HCT116 (cell line): ENCODE measurements around the gene CCER1. TPM values are rescaled to one million over a fixed set of nuclear protein-coding genes. Genes with fewer than 3 reads are reported as not detected.

ENCODE experiments used
- ATAC-seq: fragments of 200-7000 bp; cut with Tn5 transposase; 2 replicates; pipeline ENCODE4 v1.9.1; 2020; ENCODE audit warnings: mild to moderate bottlenecking, moderate library complexity
- BruUV-seq: library from RNA; stranded (reverse); fragments of 400-500 nt; replicated peaks from 2 replicates; lab custom pipeline; 2021; lab: Mats Ljungman, UMichigan
- CTCF ChIA-PET: fragments of 300-600 bp; sonication (Branson Sonifier 250); formaldehyde crosslinking; loops from one replicate; lab custom pipeline; 2021; ENCODE audit warnings: antibody characterized with exemption; lab: Charles Lee
- POLR2A ChIA-PET: fragments of 300-600, 350-600 bp; sonication (Branson Sonifier 250); formaldehyde crosslinking; loops from one replicate; lab custom pipeline; 2021; ENCODE audit warnings: antibody characterized with exemption; lab: Charles Lee
- RAD21 ChIA-PET, 2 experiments: fragments of 300-600 bp; sonication (Branson Sonifier 250); formaldehyde crosslinking; loops; one replicate each; lab custom pipeline; 2023; ENCODE audit warnings: low total read pairs in 2 of 2; ENCODE audit not compliant: uncharacterized antibody in 2 of 2, unreplicated experiment in 2 of 2, low non-redundant PET in 1 of 2; lab: Charles Lee
- DNase-seq: peaks from one replicate; pipeline ENCODE4 v3.0.0-alpha.2; 2010; ENCODE audit warnings: low read depth, low spot score
- H2AFZ ChIP-seq: fragments of 200-600 bp; shearing (Covaris generic), sonication (generic); 2 replicates; pipeline ENCODE4 v1.6.1; 2017; ENCODE audit warnings: low read depth, mixed run types, mixed read lengths, antibody characterized with exemption, low read length; ENCODE audit not compliant: poor library complexity, severe bottlenecking
- H3K27ac ChIP-seq: 2 replicates; pipeline ENCODE4 v1.5.1; 2012; ENCODE audit warnings: low read depth, low read length
- H3K27me3 ChIP-seq: fragments of 200-600 bp; sonication (generic); 2 replicates; pipeline ENCODE4 v1.6.1; 2016; ENCODE audit warnings: mixed run types, low read length, mixed read lengths; ENCODE audit not compliant: insufficient read depth
- H3K36me3 ChIP-seq, 2 experiments: fragments of 200-500 bp in 1 of 2; fragments of 200-600 bp in 1 of 2; sonication (Bioruptor generic) in 1 of 2; sonication (generic) in 1 of 2; 2 replicates each; pipeline versions ENCODE4 v1.5.1 to v1.6.1; 2014 to 2016; ENCODE audit warnings: low read length in 2 of 2, inconsistent platforms in 1 of 2, mixed read lengths in 1 of 2, mixed run types in 1 of 2; ENCODE audit not compliant: insufficient read depth in 2 of 2, control insufficient read depth in 1 of 2
- H3K4me1 ChIP-seq, 2 experiments: fragments of 200-600 bp in 1 of 2; sonication (generic) in 1 of 2; 2 replicates each; pipeline versions ENCODE4 v1.5.1 to v1.6.1; 2012 to 2017; ENCODE audit warnings: low read length in 2 of 2, inconsistent platforms in 1 of 2, mild to moderate bottlenecking in 1 of 2, mixed read lengths in 1 of 2, mixed run types in 1 of 2, moderate library complexity in 1 of 2; ENCODE audit not compliant: insufficient read depth in 2 of 2, control insufficient read depth in 1 of 2
- H3K4me2 ChIP-seq: fragments of 200-600 bp; sonication (generic); 2 replicates; pipeline ENCODE4 v1.6.1; 2017; ENCODE audit warnings: mixed run types, low read length, mixed read lengths
- H3K4me3 ChIP-seq, 2 experiments: fragments of 200-600 bp in 1 of 2; sonication (generic) in 1 of 2; replicated peaks in 1 of 2; 2 replicates each; pipeline ENCODE4 v1.5.1; 2011 to 2016; ENCODE audit warnings: low read length in 2 of 2, control low read depth in 1 of 2, low read depth in 1 of 2, mild to moderate bottlenecking in 1 of 2, mixed read lengths in 1 of 2, mixed run types in 1 of 2
- H3K79me2 ChIP-seq: fragments of 200-600 bp; sonication (generic); 2 replicates; pipeline ENCODE4 v1.6.1; 2017; ENCODE audit warnings: mild to moderate bottlenecking, mixed run types, low read length, moderate library complexity, mixed read lengths; ENCODE audit not compliant: insufficient read depth
- H3K9ac ChIP-seq: fragments of 200-600 bp; sonication (generic); 2 replicates; pipeline ENCODE4 v1.6.1; 2016; ENCODE audit warnings: low read length, mixed read lengths
- H3K9me2 ChIP-seq: fragments of 200-600 bp; sonication (generic), shearing (Covaris generic); 2 replicates; pipeline ENCODE4 v1.6.1; 2017; ENCODE audit warnings: mixed run types, mild to moderate bottlenecking, moderate library complexity; ENCODE audit not compliant: insufficient read depth
- H3K9me3 ChIP-seq, 2 experiments: fragments of 200-500 bp in 1 of 2; fragments of 200-600 bp in 1 of 2; sonication (Bioruptor generic) in 1 of 2; sonication (generic) in 1 of 2; 2 replicates each; pipeline ENCODE4 v1.6.1; 2014 to 2017; ENCODE audit warnings: low read length in 2 of 2, mixed read lengths in 2 of 2, inconsistent platforms in 1 of 2, low read depth in 1 of 2, mild to moderate bottlenecking in 1 of 2, mixed run types in 1 of 2, moderate library complexity in 1 of 2; ENCODE audit not compliant: control insufficient read depth in 1 of 2, insufficient read depth in 1 of 2
- H4K20me1 ChIP-seq: fragments of 200-600 bp; sonication (generic), shearing (Covaris generic); 2 replicates; pipeline ENCODE4 v1.6.1; 2017; ENCODE audit warnings: mixed run types, mild to moderate bottlenecking, moderate library complexity; ENCODE audit not compliant: insufficient read depth
- ATF3 ChIP-seq: IDR thresholded peaks from 2 replicates; pipeline ENCODE4 v1.6.1; 2012
- EGR1 ChIP-seq: IDR thresholded peaks from 2 replicates; pipeline ENCODE4 v1.6.1; 2012; ENCODE audit warnings: low read depth
- FOSL1 ChIP-seq: IDR thresholded peaks from 2 replicates; pipeline ENCODE4 v1.6.1; 2012; ENCODE audit warnings: low read depth
- JUND ChIP-seq: IDR thresholded peaks from 2 replicates; pipeline ENCODE4 v1.6.1; 2012
- POLR2A ChIP-seq: IDR thresholded peaks from 2 replicates; pipeline ENCODE4 v1.7.0; 2011; ENCODE audit warnings: borderline replicate concordance; ENCODE audit not compliant: insufficient read depth, insufficient read length; ENCODE audit errors: extremely low read depth
- POLR2AphosphoS5 ChIP-seq: IDR thresholded peaks from 2 replicates; pipeline ENCODE4 v1.6.1; 2011; ENCODE audit warnings: mild to moderate bottlenecking, low read depth, low read length, moderate library complexity
- RAD21 ChIP-seq: IDR thresholded peaks from 2 replicates; pipeline ENCODE4 v1.6.1; 2012; ENCODE audit warnings: low read depth, mild to moderate bottlenecking
- REST ChIP-seq: IDR thresholded peaks from 2 replicates; pipeline ENCODE4 v1.6.1; 2012; ENCODE audit warnings: low read depth
- SP1 ChIP-seq: IDR thresholded peaks from 2 replicates; pipeline ENCODE4 v1.6.1; 2012; ENCODE audit warnings: low read depth
- ZFX ChIP-seq: fragments of 450-650 bp; IDR thresholded peaks from 2 replicates; pipeline ENCODE4 v1.6.1; 2017
- intact Hi-C: fragments of 100-400 bp; cut with micrococcal nuclease; formaldehyde crosslinking; loops from 2 replicates; pipeline ENCODE4 v1.10.0; 2022
- total RNA-seq: library from RNA; stranded (reverse); gene quantifications from one replicate; pipeline ENCODE4 v1.2.1, GENCODE V29; 2021; ENCODE audit not compliant: unreplicated experiment

The CCER1 gene
- total RNA-seq, 1 experiment from 2014 or later, result not detected

DNA sequence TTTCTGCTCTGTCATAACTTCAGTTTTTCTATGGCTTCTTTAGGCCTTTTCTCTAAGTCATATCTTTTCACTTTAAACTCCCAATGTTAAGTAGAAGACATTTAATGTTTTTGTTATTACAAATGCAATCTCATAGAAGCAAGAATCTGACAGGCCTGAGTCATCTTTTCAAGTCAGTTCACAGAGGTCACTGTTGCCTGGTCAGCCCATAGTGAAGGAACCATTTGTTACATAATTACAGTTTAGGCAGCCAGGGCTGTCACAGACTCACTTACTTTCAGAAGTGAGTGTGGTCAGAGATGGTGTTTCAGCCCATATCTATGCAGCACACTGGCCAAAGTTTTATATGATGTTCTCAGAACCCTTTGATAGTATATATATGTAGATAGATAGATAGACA lies 46.5 kb downstream of the CCER1 start:
- intact Hi-C loops, result loop anchor here (2.0 to 10.0 kb wide), 2 partner anchors 634 to 1366 kb away; no protein-coding TSS in a partner anchor
- Histone ChIP-seq H4K20me1 (no peaks in the 10 kb centered on the region), H3K27ac (no peak overlapping the region), H3K9me2 (no peaks in the 10 kb centered on the region), H3K79me2 (no peaks in the 10 kb centered on the region), H3K27me3 (no peaks in the 10 kb centered on the region), H3K9ac (no peak overlapping the region), H3K9me3 (no peaks in the 10 kb centered on the region), H2AFZ (no peak overlapping the region), H3K4me2 (no peak overlapping the region), H3K4me3 (no peak overlapping the region)
- ATAC-seq (no peak), DNase-seq (no peak)
- no TSS peak for BruUV-seq
- ChIA-PET CTCF (no interaction called here), RAD21 (no interaction called here)
- TF ChIP-seq POLR2AphosphoS5 (no peak), EGR1 (no peak), FOSL1 (no peak), ZFX (no peak), SP1 (no peak), JUND (no peak), RAD21 (no peak), REST (no peak), POLR2A (no peak), ATF3 (no peak)
- TF ChIP-seq, all 23 proteins: peak for 0
- POLR2A ChIA-PET, result interaction anchor here (0.5 kb wide), 1 partner anchor 554 kb away, joined by 3 read pairs; no protein-coding TSS in a partner anchor
- H3K36me3 ChIP-seq, result no peaks in the 10 kb centered on the region
- no peaks in the 10 kb centered on the region for H3K4me1 ChIP-seq
